22Rv1 (cell line): ENCODE measurements around the gene SAMD7.

Source experiments
- H3K27ac ChIP-seq: fragments of 450-650 bp; 2 replicates; pipeline ENCODE4 v1.5.1; 2017
- CTCF ChIP-seq: fragments of 450-650 bp; IDR thresholded peaks from 2 replicates; pipeline ENCODE4 v1.5.1; 2017; ENCODE audit warnings: mild to moderate bottlenecking
- ZFX ChIP-seq: fragments of 450-650 bp; IDR thresholded peaks from 2 replicates; pipeline ENCODE4 v1.6.1; 2017; ENCODE audit warnings: antibody characterized with exemption, borderline replicate concordance

The SAMD7 gene

GRCh38 chr3:169891886-169892285, 19.5 kb upstream of the SAMD7 start:
- TF ChIP-seq ZFX, result no peak
- no peak for TF ChIP-seq CTCF
- no peak overlapping the region for H3K27ac ChIP-seq

- no peak for TF ChIP-seq CTCF
- no peak for TF ChIP-seq ZFX
- no peak overlapping the region for H3K27ac ChIP-seq
Measured at GRCh38 chr3:169894110-169894509, 17.3 kb upstream of the SAMD7 start.

GRCh38 chr3:169895072-169895471, 16.3 kb upstream of the SAMD7 start:
- no peak overlapping the region for H3K27ac ChIP-seq
- TF ChIP-seq CTCF (no peak), ZFX (no peak)

GRCh38 chr3:169897284-169897683, 14.1 kb upstream of the SAMD7 start:
- TF ChIP-seq ZFX (no peak), CTCF (no peak)
- H3K27ac ChIP-seq, result no peak overlapping the region

- TF ChIP-seq CTCF (no peak), ZFX (no peak)
- no peak overlapping the region for H3K27ac ChIP-seq
Measured at GRCh38 chr3:169901453-169901852, 9.9 kb upstream of the SAMD7 start.

- H3K27ac ChIP-seq, result no peak overlapping the region
- no peak for TF ChIP-seq CTCF
Measured at GRCh38 chr3:169905404-169905803, 6.0 kb upstream of the SAMD7 start.

- no peak overlapping the region for H3K27ac ChIP-seq
- TF ChIP-seq CTCF (no peak), ZFX (no peak)
Measured at GRCh38 chr3:169907476-169907875, 3.9 kb upstream of the SAMD7 start.
